ENCODE results near the gene CD48. TPM values are rescaled to one million over a fixed set of nuclear protein-coding genes. Genes with fewer than 3 reads are reported as not detected.
"Not testable (repeated sequence)": the region's sequence is repeated elsewhere in the genome, so short reads cannot be mapped to it uniquely, and the experiment has no call there.

The CD48 gene
- total RNA-seq, 1 donor from 2014 or later = 1.1 TPM

- DNase-seq = no peak
Observed at GRCh38 chr1:160675641-160676410, 35.8 kb downstream of the CD48 start.

GRCh38 chr1:160674415-160674814, 37.2 kb downstream of the CD48 start:
- no peak for DNase-seq

GRCh38 chr1:160672789-160673695, 38.6 kb downstream of the CD48 start:
- no peak for DNase-seq

- DNase-seq = no peak
Observed at GRCh38 chr1:160671603-160672517, 39.8 kb downstream of the CD48 start.

- DNase-seq = no peak
Observed at GRCh38 chr1:160670701-160671100, 40.9 kb downstream of the CD48 start.

- no peak for DNase-seq
Observed at GRCh38 chr1:160669802-160670201, 41.8 kb downstream of the CD48 start.

- DNase-seq = no peak
Observed at GRCh38 chr1:160669276-160669675, 42.3 kb downstream of the CD48 start.

- DNase-seq = no peak
Observed at GRCh38 chr1:160667896-160668295, 43.7 kb downstream of the CD48 start.

- DNase-seq = no peak
Observed at GRCh38 chr1:160666079-160666442, 45.6 kb downstream of the CD48 start.

- no peak for DNase-seq
Observed at GRCh38 chr1:160665330-160666078, 46.1 kb downstream of the CD48 start.

- DNase-seq = no peak
Observed at GRCh38 chr1:160664573-160665051, 47.0 kb downstream of the CD48 start.

GRCh38 chr1:160662910-160663309, 48.7 kb downstream of the CD48 start:
- no peak for DNase-seq

- no peak for DNase-seq
Observed at GRCh38 chr1:160659566-160659965, 52.1 kb downstream of the CD48 start.

- DNase-seq = no peak
Observed at GRCh38 chr1:160658814-160659193, 52.8 kb downstream of the CD48 start.

GRCh38 chr1:160658162-160658813, 53.3 kb downstream of the CD48 start:
- no peak for DNase-seq

- no peak for DNase-seq
Observed at GRCh38 chr1:160657250-160657781, 54.3 kb downstream of the CD48 start.

- DNase-seq = no peak
Observed at GRCh38 chr1:160656737-160657136, 54.9 kb downstream of the CD48 start.

GRCh38 chr1:160653620-160654016, 58.0 kb downstream of the CD48 start:
- no peak for DNase-seq

- no peak for DNase-seq
Observed at GRCh38 chr1:160652924-160653619, 58.5 kb downstream of the CD48 start.

GRCh38 chr1:160652065-160652641, 59.5 kb downstream of the CD48 start:
- DNase-seq = not testable (repeated sequence)
